ENCODE data around the gene ADCY10.
"Not testable (repeated sequence)": the region's sequence is repeated elsewhere in the genome, so short reads cannot be mapped to it uniquely, and the experiment has no call there.

Gene ADCY10

GRCh38 chr1:167936068-167936929 is 22.4 kb upstream of the ADCY10 start, which contains the start of gene DCAF6:
TSS of gene DCAF6 (plus strand) at chr1:167936683. CDS start at chr1:167936912, 229 bp downstream.
- H3K4me3 ChIP-seq (ENCODE audit: low read length): peak within 1 kb of the TSS; percentile 95
- H3K9ac ChIP-seq (ENCODE audit: low read length): peak within 1 kb of the TSS; percentile 96
- H3K4me1 ChIP-seq (ENCODE audit: control insufficient read depth, insufficient read depth, low read length): peaks cover 35% of the 10 kb centered on the region
- H3K9me3 ChIP-seq (ENCODE audit: control insufficient read depth, low read length): no peaks in the 10 kb centered on the region
- no peaks in the 10 kb centered on the region for H3K27me3 ChIP-seq (replicated peaks; ENCODE audit: control insufficient read depth, insufficient read depth, low read length)
- no peaks in the 10 kb centered on the region for H3K36me3 ChIP-seq (ENCODE audit: control insufficient read depth, insufficient read depth, low read length, severe bottlenecking)
- peak; percentile 99 for DNase-seq (ENCODE audit: low read depth)

- H3K4me1 ChIP-seq (ENCODE audit: control insufficient read depth, insufficient read depth, low read length): peaks cover 29% of the 10 kb centered on the region
- peak; percentile 65 for DNase-seq (ENCODE audit: low read depth)
- H3K4me3 ChIP-seq (ENCODE audit: low read length): peak overlapping the region; percentile 95
- H3K27me3 ChIP-seq (replicated peaks; ENCODE audit: control insufficient read depth, insufficient read depth, low read length): no peaks in the 10 kb centered on the region
- H3K9ac ChIP-seq (ENCODE audit: low read length): peak overlapping the region; percentile 96
- H3K36me3 ChIP-seq (ENCODE audit: control insufficient read depth, insufficient read depth, low read length, severe bottlenecking): no peaks in the 10 kb centered on the region
- no peaks in the 10 kb centered on the region for H3K9me3 ChIP-seq (ENCODE audit: control insufficient read depth, low read length)
These were observed 21.5 kb upstream of the ADCY10 start for GRCh38 chr1:167935216-167936067.

- DNase-seq (ENCODE audit: low read depth): peak; percentile 63
These were observed 20.7 kb upstream of the ADCY10 start for GRCh38 chr1:167934426-167935215.

GRCh38 chr1:167933788-167934187 is 19.9 kb upstream of the ADCY10 start:
- Histone ChIP-seq H3K27me3 (replicated peaks; ENCODE audit: control insufficient read depth, insufficient read depth, low read length) (no peaks in the 10 kb centered on the region), H3K9ac (ENCODE audit: low read length) (peak overlapping the region; percentile 96), H3K4me3 (ENCODE audit: low read length) (peak overlapping the region; percentile 95), H3K9me3 (ENCODE audit: control insufficient read depth, low read length) (no peaks in the 10 kb centered on the region), H3K4me1 (ENCODE audit: control insufficient read depth, insufficient read depth, low read length) (peaks cover 26% of the 10 kb centered on the region), H3K36me3 (ENCODE audit: control insufficient read depth, insufficient read depth, low read length, severe bottlenecking) (no peaks in the 10 kb centered on the region)
- no peak for DNase-seq (ENCODE audit: low read depth)

More at GRCh38 chr1:167934426-167935215, 20.7 kb upstream of the ADCY10 start:
- Histone ChIP-seq H3K9ac (ENCODE audit: low read length) (peak overlapping the region; percentile 96), H3K4me1 (ENCODE audit: control insufficient read depth, insufficient read depth, low read length) (peaks cover 29% of the 10 kb centered on the region), H3K27me3 (replicated peaks; ENCODE audit: control insufficient read depth, insufficient read depth, low read length) (no peaks in the 10 kb centered on the region), H3K36me3 (ENCODE audit: control insufficient read depth, insufficient read depth, low read length, severe bottlenecking) (no peaks in the 10 kb centered on the region), H3K9me3 (ENCODE audit: control insufficient read depth, low read length) (no peaks in the 10 kb centered on the region), H3K4me3 (ENCODE audit: low read length) (peak overlapping the region; percentile 95)

DNA sequence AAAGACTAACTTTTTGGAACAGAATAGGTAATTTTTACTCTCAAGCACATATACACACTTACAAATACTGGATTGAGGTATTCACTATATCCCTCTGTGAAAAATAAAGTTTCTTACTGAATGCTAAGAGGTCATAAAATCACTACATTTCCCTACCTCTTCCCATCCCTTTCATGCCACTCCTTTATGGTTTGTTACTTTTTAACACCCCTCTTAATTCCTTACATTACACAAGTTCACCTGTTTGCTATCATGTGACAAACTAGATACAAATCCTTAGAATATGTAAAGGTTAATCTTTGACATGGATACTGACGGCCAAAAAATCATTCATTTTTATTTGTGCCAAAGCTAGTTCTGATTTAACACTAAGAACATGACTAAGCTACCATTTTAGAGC is 15.8 kb upstream of the ADCY10 start:
- Histone ChIP-seq H3K27me3 (replicated peaks; ENCODE audit: control insufficient read depth, insufficient read depth, low read length) (no peaks in the 10 kb centered on the region), H3K4me1 (ENCODE audit: control insufficient read depth, insufficient read depth, low read length) (peaks cover 35% of the 10 kb centered on the region), H3K9me3 (ENCODE audit: control insufficient read depth, low read length) (no peaks in the 10 kb centered on the region), H3K4me3 (ENCODE audit: low read length) (no peak overlapping the region), H3K36me3 (ENCODE audit: control insufficient read depth, insufficient read depth, low read length, severe bottlenecking) (no peaks in the 10 kb centered on the region), H3K9ac (ENCODE audit: low read length) (no peak overlapping the region)
- no peak for DNase-seq (ENCODE audit: low read depth)

DNA sequence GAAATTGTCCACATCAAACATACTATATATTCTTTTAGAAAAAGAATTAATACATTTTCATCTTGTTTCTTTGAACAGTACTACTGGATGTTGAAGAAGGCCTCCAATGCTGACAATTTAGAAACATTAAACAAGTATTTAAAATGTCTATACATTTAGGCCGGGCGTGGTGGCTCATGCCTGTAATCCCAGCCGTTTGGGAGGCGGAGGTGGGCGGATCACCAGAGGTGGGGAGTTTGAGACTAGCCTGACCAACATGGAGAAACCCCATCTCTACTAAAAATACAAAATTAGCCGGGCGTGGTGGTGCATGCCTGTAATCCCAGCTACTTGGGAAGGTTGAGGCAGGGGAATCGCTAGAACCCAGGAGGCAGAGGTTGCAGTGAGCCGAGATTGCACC is 15.0 kb upstream of the ADCY10 start:
- H3K4me1 ChIP-seq (ENCODE audit: control insufficient read depth, insufficient read depth, low read length): peaks cover 37% of the 10 kb centered on the region
- H3K9ac ChIP-seq (ENCODE audit: low read length); H3K36me3 ChIP-seq (ENCODE audit: control insufficient read depth, insufficient read depth, low read length, severe bottlenecking); DNase-seq (ENCODE audit: low read depth); H3K27me3 ChIP-seq (replicated peaks; ENCODE audit: control insufficient read depth, insufficient read depth, low read length); H3K9me3 ChIP-seq (ENCODE audit: control insufficient read depth, low read length); H3K4me3 ChIP-seq (ENCODE audit: low read length): not testable (repeated sequence)

- Histone ChIP-seq H3K4me1 (ENCODE audit: control insufficient read depth, insufficient read depth, low read length) (peaks cover 32% of the 10 kb centered on the region), H3K4me3 (ENCODE audit: low read length) (no peak overlapping the region), H3K27me3 (replicated peaks; ENCODE audit: control insufficient read depth, insufficient read depth, low read length) (no peaks in the 10 kb centered on the region), H3K9ac (ENCODE audit: low read length) (no peak overlapping the region), H3K9me3 (ENCODE audit: control insufficient read depth, low read length) (no peaks in the 10 kb centered on the region), H3K36me3 (ENCODE audit: control insufficient read depth, insufficient read depth, low read length, severe bottlenecking) (peaks cover 9% of the 10 kb centered on the region)
- DNase-seq (ENCODE audit: low read depth): no peak
These were observed 14.5 kb upstream of the ADCY10 start for GRCh38 chr1:167928457-167928852.

DNA sequence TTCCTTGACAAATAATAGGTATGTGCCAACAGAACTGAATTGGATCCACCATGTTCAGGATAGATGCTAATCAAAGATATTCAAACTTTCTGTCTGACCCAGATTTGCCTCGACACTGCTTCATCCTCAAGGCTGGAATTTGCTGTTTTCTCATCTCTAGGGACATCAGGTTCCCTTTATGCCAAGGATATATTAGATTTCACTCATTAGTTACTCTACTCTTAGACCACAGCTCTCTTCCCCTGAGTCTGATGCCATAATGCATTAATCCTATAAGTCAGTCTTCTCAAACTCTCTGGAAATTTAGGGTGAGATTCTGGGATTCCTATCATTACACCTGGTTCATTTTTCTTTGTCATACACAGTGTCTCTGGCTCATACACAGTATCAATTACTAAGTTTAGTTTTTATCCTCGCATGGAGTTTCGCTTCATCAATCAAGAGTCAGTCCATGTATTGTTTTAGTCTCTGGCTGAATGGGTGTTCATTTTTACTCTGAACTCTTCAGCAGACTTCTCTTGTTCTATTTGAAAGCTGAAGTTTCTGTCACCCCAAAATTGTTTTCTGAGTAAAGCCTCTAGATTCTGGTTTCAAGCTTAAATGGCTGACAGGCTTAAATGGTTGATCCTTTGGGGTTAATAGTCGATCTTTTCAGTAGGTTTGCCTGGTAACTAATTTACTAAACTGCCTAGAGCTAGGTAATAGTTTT is 13.3 kb upstream of the ADCY10 start:
- H3K4me1 ChIP-seq (ENCODE audit: control insufficient read depth, insufficient read depth, low read length): peaks cover 29% of the 10 kb centered on the region
- no peaks in the 10 kb centered on the region for H3K9me3 ChIP-seq (ENCODE audit: control insufficient read depth, low read length)
- no peak overlapping the region for H3K9ac ChIP-seq (ENCODE audit: low read length)
- no peaks in the 10 kb centered on the region for H3K27me3 ChIP-seq (replicated peaks; ENCODE audit: control insufficient read depth, insufficient read depth, low read length)
- H3K36me3 ChIP-seq (ENCODE audit: control insufficient read depth, insufficient read depth, low read length, severe bottlenecking): peaks cover 17% of the 10 kb centered on the region
- DNase-seq (ENCODE audit: low read depth): no peak
- no peak overlapping the region for H3K4me3 ChIP-seq (ENCODE audit: low read length)

DNA sequence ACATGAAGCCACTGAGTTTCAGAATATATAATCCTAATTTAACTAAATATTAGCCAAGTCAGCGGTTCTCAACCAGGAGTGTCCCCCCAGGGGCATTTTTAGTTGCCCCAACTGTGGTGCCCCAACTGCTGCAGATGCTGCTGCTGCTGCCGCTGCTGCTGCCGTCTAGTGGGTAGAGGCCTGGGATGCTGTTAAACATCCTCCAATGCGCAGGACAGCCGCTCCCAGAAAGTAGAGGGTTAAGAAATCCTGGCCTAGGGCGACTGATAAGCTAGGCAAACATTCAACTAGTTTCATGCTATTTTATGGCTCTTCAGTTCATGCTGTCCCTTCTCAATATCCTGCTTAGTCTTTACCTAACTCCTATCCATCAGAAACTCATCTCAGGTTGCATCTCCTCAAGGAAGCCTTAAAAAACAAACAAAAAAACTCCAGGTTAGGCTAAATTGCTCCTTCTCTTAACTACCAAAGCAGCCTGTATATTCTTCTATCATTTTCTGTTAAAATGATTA is 12.6 kb upstream of the ADCY10 start:
- Histone ChIP-seq H3K4me3 (ENCODE audit: low read length) (no peak overlapping the region), H3K9me3 (ENCODE audit: control insufficient read depth, low read length) (no peaks in the 10 kb centered on the region), H3K4me1 (ENCODE audit: control insufficient read depth, insufficient read depth, low read length) (peaks cover 32% of the 10 kb centered on the region), H3K27me3 (replicated peaks; ENCODE audit: control insufficient read depth, insufficient read depth, low read length) (no peaks in the 10 kb centered on the region), H3K36me3 (ENCODE audit: control insufficient read depth, insufficient read depth, low read length, severe bottlenecking) (peaks cover 17% of the 10 kb centered on the region), H3K9ac (ENCODE audit: low read length) (no peak overlapping the region)
- DNase-seq (ENCODE audit: low read depth): no peak

DNA sequence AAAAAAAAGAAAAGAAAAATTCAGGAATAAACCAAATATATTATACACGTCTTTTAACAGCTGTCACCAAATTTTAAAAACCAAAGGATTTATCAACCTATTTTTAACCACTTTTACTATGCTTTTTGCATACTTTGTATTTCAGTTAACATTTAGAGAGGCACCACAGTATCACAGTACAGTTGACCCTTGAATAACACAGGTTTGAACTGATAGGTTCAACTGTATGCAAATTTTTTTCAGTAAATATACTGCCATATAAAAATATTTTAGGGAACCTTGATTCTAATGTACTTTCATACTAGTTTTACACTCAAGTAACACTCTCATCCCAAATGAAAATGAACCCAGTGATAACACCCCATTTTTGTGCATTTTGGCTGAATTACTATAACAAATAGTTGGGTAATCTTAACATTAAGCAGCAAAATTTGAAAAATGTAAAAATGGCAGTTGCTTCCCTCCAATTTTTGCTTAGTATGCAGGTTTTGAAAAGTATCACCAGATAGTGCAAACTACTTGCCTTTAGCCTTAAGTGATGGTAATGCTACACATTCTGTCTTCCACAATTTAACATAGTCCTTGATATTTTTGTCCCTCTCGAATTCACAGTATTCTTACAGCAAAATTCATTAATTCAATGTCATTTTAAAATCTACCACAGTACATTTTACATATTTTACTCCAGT is 10.8 kb upstream of the ADCY10 start:
- Histone ChIP-seq H3K36me3 (ENCODE audit: control insufficient read depth, insufficient read depth, low read length, severe bottlenecking) (peaks cover 21% of the 10 kb centered on the region), H3K9me3 (ENCODE audit: control insufficient read depth, low read length) (no peaks in the 10 kb centered on the region), H3K4me3 (ENCODE audit: low read length) (no peak overlapping the region), H3K9ac (ENCODE audit: low read length) (no peak overlapping the region), H3K4me1 (ENCODE audit: control insufficient read depth, insufficient read depth, low read length) (peaks cover 32% of the 10 kb centered on the region), H3K27me3 (replicated peaks; ENCODE audit: control insufficient read depth, insufficient read depth, low read length) (no peaks in the 10 kb centered on the region)
- DNase-seq (ENCODE audit: low read depth): no peak

Measured in adipocyte (in vitro differentiated cells).